GM19193 (cell line): ENCODE results near the gene SH2B3.

ENCODE experiments used
- POLR2A ChIP-seq: IDR thresholded peaks from 4 replicates; pipeline ENCODE4 v1.6.1; 2011; ENCODE audit not compliant: insufficient read depth, insufficient read length; ENCODE audit errors: extremely low read depth

The SH2B3 gene

DNA sequence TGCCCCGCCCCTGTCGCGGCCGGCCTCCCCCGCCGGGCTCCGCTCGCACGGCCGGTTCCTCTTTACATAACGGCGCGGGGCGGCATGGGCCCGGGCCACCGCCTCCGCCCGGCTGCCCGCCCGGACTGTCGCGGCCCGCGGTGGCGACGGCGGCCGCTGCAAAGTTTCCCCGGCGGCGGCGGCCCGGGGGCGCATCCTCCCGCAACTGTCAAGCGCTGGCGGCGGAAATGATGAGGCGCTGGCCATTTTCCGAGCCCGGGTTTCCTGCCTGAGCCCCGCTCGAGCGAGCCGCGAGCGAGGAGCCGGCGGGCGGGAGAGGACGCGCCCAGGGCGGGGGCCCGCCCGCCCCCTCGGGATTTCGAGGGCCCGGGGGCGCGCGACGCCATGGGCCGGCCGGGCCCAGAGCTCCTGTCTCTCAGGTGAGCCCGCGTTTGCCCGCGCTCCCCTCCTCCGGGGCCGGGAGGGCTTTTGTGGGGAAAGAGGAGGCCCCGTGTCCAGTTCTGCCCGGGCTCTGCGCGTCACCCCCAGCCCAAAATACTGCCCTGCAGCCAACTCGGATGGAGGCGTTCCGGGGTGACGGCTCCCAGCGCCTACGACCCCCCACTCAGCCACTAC, at the start of gene SH2B3:
TSS of gene SH2B3 (plus strand) at position 65 of the 615 bp plus-strand sequence. CDS start 12,223 bp downstream, outside the sequence.
- peak; percentile 77 for TF ChIP-seq POLR2A

DNA sequence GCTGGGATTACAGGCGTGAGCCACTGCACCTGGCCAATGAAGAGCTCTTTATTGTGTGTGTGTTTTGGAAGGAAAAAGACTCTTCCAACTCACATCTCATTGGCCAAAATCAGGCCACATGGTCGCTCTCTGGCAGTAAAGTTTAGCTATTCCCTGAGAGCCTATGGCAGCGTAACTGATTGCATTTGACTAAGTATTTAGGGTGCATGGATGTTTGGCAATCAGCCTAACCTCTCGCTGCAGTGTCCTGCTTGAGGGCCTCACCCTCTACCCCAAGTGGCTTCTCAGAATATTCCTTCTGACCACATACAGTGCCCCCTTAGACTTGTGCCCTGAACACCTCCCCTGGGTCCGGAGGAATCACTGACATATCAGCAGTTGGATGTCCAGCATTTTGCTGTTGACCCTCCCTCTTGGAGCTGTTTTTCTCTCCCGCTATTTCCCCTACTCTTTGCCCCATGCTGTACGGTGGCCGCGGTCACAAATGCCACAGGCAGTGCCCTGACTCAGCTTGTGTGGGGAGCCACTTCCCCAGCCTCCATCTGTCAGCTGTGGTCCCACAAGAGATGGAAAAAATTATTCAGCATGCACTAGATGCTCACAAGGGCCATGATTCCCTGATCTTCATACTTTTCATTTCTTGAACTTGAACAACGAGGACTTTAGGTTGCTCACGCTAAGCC, 46.4 kb upstream of the SH2B3 start:
- TF ChIP-seq POLR2A: no peak

DNA sequence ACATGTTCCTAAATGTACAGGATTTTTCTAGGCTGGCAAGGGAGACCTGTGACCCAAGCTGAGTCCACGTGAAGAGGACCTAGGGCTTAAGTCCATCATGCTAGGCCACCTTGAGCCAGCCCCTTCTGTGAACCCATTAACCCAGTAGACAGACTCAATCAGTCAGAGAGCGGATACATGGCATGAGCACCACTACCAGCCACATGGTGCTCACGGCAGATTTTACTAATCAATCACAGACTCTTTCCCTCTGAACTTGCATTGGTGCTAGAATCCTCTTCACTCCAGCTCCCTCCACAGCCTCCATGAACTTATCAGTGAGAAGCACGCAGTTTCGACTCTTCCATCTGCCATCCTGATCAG, 45.8 kb upstream of the SH2B3 start:
- TF ChIP-seq POLR2A: no peak

DNA sequence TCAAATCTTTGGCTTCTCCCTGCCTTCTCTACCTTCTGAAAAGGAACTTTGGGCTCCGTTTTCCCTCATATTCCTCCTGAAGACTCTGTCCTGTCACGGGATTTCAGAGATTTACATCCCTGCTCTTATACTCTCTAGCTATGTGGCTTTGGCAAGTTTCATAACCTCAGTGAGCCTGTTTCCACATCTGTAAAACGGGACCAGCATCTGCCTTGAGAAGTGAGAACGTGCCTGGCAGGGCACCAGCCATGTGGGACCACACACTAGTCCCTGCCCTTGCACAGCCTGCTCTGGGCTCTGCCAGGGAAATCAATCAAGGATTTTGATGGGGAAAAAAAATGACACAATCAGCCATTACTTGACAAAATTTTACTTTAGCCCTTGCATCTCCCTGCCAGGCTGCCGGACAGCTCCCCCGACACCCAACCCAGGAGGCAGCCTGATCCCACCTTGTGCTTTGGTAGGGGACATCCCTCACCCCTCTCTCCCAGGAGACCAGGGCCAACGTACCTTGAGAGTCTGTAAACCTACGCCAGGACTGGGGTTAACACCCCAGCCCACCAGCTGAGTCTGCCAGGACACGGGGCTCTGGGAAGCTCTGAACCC, 45.3 kb upstream of the SH2B3 start:
- no peak for TF ChIP-seq POLR2A

DNA sequence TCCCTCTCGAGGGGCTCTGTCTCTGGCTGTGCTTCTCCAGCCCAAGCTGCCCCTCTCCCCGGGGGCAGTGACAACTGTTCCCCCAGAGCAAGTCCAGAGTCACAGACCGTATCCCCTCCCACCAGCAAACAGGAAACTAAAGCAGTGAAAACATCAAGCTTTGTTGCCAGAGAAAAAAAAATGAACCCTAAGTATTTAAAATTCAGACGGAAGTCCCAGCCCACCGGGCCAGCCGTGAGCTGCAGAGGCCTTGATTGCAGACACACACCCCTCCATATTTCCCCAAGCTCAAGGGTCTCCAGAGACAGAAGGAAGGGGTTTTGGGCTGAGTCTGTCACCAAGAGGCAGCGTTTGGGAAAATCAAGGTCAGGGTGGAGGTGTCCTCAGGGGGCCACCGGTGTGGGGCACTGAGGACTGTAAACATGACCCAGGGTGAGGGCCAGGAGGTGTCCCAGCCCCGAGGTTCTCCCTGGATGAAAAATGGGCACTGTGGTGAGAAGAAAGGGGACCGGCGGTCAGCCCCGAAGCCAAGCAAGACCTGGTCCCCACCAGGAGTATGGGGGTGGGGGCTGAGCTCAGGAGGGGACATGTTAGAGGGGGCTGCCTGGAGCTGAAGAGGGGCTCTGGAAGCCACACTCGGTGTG, 44.5 kb upstream of the SH2B3 start:
- no peak for TF ChIP-seq POLR2A

DNA sequence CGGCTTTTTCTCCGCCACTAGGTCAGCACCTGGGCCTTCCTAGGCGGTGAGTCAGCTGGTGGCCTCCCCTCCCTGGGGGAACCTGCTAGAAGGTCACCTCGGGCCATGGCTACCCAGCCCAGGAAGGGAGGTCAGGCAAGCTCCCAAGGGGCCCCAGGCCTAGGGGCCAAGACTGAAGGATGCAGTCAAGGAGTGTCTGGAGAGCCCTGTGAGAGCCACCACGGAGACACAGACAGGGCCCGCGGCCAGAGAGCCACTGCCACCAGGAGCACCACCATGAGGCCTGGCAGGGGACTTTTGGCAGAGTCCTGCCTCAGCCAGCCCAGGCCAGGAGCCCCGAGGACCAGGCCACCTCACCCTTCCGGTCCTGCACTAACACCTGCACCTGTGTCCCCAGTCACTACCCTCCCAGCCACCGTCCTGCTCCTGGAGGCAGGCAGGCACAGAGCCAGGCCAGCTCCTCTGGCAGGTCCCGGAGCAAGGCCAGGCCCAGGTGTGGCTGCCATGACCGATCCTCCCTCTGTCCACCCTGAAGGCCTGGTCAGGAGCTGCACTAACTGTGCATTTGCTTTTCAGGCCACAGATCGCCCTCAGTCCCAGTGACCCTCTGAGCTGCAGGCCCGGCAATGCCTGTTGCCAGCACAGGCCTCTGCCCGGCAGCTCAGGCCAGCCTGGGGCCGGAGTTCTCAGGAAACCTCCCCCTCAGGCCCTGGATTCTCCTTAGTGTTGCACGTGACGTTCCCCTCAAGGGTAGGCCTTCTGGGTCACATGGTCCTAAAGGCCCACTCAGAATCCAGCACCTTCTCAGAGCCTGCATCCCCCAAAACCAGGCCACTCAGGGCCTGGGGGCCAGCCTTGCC, 43.8 kb upstream of the SH2B3 start:
- TF ChIP-seq POLR2A: no peak

DNA sequence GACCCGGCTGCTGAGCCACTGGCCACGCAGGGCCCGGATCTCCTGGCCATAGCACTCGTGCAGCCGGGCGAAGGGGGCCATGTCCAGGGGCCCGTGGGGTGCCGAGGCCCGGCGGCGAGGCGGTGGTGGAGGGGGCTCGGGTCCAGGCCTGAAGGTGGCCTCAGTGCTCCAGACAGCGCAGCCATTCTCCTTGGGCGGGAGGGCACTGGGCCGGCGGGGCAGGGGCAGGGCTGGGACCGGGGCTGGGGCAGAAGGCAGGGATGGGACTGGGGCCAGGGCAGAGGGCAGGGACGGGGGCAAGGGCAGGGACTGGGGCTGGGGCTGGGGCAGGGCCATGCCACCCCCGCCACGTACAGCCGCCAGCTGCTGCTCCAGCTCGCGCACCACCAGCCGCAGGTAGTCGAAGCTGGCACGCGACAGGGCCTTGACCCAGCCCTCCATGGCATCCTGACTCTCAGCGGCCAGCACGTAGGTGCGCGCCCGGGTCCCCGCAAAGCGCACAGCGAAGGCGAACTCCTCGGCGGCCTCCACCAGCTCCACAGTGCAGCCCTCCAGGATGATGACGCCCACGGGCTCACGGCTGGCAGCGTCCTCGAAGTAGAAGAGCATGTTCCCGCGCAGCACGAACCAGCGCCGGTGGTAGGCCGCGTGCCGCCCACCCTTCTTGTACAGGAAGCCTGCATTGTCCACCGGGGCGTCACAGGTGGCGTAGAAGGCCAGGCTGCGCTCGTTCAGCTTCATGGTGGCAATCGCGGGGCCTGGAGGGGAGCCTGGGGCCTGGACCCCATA, 42.8 kb upstream of the SH2B3 start:
- no peak for TF ChIP-seq POLR2A

DNA sequence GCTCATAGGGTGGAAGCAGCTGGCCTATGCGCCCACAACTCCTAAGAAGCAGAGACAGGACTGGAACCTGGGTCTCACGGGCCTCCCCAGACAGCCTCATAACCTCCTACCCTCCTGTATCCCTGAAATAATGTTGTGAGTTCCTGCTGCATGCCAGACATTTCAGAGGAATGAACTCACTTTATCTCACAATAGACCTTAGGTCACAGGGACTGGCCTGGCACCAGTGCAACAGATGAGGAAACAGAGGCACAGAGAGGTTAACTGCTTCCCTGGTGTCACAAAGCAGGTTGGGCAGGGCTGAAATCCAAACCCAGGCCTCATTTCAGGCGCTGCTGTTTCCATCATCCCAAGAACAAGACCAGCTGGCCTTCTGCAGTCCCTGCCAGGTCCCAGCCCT, 42.1 kb upstream of the SH2B3 start:
- TF ChIP-seq POLR2A: no peak

DNA sequence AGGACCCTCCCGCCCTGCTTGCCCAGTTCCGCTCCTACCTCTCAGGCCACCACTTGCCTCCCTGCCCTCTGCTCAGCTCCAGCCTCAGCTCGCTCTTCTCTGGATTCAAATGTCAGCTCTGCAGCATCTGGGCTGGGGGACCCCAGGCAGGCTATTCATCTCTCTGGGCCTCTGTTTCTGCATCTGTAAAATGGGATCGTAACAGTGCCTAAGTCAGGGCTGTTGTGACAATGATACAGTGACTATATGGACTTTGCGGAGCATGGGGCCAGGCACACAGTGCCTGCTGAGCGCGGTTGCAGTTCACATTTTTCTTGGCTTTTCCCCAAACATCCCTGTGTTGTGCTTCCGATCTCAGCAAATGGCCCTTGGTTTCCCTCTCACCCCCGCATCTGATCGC, 39.6 kb upstream of the SH2B3 start:
- no peak for TF ChIP-seq POLR2A

DNA sequence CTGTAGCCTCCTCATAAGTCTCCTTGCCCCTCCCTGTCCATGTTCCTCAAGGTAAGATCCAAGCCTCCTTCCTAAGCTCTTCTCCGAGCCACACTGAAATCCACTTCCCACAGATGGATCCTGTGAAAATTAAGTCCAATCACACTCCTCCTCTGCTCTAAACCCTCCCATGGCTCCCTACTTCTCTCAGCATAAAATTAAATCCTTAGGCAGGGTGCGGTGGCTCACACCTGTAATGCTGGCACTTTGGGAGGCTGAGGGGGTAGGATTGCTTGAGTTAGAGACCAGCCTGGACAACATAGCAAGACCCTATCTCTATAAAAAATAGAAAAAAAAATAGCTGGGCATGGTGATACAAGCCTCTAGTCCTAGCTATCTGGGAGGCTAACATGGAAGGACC, 39.1 kb upstream of the SH2B3 start:
- no peak for TF ChIP-seq POLR2A

DNA sequence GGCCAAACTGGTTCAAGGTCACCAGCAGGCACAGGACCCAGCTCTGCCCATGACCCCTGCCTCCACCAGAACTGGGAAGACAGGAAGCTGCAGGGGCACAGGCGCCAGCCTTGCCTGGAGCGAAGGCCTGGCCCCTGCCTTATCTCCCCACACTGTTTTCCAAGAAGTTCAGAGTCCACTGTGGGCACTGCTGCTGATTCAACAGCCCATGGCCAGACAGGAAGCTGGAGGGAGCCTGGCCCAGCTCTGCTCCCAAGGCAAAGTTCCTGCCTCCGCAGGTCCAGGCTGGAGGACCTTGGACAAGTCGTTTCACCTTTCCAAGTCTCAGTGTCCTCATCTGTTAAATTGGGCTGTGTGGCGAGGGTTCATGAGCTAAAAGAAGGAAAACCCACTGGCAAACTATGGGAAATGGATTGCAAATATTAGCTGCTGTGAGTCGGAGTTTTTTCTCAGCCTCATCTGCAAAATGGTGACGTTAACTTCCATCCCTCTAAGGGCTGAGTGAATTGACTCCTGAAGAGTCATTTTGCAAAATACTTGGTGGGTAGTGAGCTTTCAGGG, 38.0 kb upstream of the SH2B3 start:
- no peak for TF ChIP-seq POLR2A

DNA sequence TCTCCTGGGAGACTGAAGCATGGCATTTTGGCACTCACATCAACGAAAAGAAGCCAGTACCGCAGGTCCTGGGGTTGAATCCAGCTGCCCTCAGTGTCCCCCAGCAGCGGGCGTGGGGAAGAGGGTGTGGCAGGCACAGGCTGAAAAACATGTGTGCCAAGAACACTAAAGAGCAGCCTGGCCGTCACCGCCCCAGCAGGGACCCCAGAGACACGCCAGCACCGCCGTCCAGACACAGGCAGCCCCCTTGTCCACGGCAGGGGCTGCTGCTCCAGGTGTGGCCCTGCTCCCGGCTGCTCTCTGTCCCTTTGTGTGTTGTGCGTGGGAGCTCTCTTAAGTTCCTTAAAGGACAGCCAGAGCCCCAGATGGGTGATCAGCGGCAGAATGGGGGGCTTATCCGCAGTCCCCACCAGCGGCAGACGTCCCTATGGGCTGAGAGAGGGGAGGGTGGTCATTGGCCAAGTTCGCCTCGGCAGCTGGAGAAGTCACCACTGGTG, 37.4 kb upstream of the SH2B3 start:
- TF ChIP-seq POLR2A: no peak

DNA sequence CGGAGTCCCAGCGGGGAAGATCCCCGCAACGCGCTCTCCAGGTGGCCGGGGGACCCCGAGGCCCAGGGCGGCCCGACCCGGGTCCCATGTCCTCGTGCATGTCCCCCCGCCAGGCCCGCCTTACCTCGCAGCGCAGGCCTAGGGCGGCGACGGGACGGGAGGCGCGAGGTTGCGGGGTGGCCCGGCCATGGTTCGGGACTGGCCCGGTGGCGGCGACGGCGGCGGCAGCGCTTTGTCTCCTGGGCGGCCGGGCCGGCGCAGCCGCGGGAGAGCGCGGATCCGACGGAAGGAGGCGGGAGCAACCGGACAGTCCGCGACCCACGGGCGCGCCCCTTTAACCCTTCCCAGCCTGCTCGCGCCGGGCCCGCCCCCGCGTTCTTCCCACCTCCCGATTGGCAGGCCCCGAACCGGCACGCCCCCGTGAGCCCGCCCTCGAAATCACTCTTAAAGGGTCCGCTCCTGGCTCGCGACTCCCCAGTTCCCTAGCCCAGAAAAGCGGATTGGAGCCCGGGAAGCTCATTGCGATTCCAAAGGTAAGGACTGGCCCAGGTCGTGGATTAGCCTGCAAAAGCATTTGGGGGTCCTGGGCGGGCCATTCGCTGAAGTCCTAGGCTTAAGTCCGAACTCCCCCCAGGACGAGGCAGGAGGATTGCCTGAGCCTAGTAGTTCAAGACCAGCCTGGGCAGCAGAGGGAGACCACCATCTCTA, 36.8 kb upstream of the SH2B3 start, which contains the start of gene PHETA1:
TSS of gene PHETA1 (minus strand) at position 308 of the 708 bp plus-strand sequence. CDS start 5,668 bp downstream, outside the sequence.
- TF ChIP-seq POLR2A: no peak

DNA sequence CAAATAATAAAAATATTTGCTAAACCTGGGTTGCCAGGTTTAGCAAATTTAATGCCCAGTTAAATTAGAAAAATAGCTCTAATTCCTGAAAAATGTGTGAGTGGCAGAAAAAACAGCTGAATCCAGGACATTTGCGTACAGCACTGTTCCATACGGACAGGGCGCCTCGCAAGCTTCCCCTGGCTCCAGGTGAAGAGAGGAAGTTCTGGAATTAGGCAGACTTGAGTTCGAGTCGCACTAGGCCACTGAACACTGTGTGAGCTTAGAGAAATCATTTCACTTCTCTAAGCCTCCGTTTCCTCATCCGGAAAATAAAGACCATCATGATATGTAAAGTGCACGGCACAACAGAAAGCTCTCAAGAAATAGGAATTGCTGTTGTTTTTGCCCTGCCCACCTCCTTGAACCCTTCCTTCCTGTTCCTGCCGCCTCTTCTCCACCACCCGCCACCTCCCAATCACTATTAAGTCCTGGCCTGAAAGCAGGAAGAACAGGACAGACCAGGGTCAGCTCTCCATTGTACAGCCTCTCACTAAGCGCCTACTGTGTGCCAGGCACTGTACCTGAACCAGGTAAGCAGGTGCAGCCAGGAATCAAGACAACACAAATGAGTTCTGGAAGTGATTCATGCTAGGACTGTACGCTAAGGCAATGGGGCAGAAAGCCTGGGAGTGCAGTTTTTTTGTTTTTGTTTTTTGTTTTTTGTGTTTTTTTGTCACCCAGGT, 36.1 kb upstream of the SH2B3 start:
- TF ChIP-seq POLR2A: no peak
